A673 (cell line): ENCODE data around the gene LRRC4C.

ENCODE experiments used
- EZH2 ChIP-seq: fragments of 200-600 bp; sonication (generic); IDR thresholded peaks from 2 replicates; pipeline ENCODE4 v1.6.1; 2017; ENCODE audit warnings: borderline replicate concordance, low read depth, mild to moderate bottlenecking, mixed read lengths, antibody characterized with exemption, low read length; ENCODE audit not compliant: poor library complexity, severe bottlenecking
- TF ChIP-seq, protein P1 (sequence below): fragments of 300-800, 200-600 bp; sonication (generic); conservative IDR thresholded peaks from 2 replicates; pipeline ENCODE4 v1.5.1; 2017; ENCODE audit warnings: low read depth, mild to moderate bottlenecking, antibody characterized with exemption, low read length, moderate library complexity, mixed read lengths

DNA sequence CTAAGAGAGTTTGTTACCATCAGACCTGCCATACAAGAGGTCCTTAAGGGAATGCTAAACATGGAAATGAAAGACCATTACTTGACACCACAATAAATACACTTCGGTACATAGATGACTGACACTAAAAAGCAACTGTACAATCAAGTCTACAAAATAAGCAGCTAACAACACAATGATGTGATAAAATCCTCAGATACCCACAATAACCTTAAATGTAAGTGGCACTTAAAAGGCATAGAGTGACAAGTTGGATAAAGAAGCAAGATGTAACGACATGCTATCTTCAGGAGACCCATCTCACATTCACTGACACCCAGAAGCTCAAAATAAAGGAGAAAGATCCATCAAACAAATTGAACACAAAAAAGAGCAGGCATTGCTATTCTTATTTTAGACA is 107.6 kb downstream of the LRRC4C start:
- TF ChIP-seq, protein P1, sequence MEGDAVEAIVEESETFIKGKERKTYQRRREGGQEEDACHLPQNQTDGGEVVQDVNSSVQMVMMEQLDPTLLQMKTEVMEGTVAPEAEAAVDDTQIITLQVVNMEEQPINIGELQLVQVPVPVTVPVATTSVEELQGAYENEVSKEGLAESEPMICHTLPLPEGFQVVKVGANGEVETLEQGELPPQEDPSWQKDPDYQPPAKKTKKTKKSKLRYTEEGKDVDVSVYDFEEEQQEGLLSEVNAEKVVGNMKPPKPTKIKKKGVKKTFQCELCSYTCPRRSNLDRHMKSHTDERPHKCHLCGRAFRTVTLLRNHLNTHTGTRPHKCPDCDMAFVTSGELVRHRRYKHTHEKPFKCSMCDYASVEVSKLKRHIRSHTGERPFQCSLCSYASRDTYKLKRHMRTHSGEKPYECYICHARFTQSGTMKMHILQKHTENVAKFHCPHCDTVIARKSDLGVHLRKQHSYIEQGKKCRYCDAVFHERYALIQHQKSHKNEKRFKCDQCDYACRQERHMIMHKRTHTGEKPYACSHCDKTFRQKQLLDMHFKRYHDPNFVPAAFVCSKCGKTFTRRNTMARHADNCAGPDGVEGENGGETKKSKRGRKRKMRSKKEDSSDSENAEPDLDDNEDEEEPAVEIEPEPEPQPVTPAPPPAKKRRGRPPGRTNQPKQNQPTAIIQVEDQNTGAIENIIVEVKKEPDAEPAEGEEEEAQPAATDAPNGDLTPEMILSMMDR, result no peak
- no peak for TF ChIP-seq EZH2
